Measurements from ENCODE around the gene C3orf38.
"Not testable (repeated sequence)": the region's sequence is repeated elsewhere in the genome, so short reads cannot be mapped to it uniquely, and the experiment has no call there.

C3orf38 gene

GRCh38 chr3:88152841-88153240, 3.1 kb downstream of the C3orf38 start:
- no peak for DNase-seq (ENCODE audit: low read depth)

- DNase-seq (ENCODE audit: low read depth) = no peak
These were observed 16.7 kb downstream of the C3orf38 start for GRCh38 chr3:88166419-88166971.

- DNase-seq (ENCODE audit: low read depth) = no peak
These were observed 17.4 kb downstream of the C3orf38 start for GRCh38 chr3:88167173-88167572.

GRCh38 chr3:88167704-88168103, 17.9 kb downstream of the C3orf38 start:
- DNase-seq (ENCODE audit: low read depth) = no peak

- DNase-seq (ENCODE audit: low read depth) = no peak
These were observed 18.4 kb downstream of the C3orf38 start for GRCh38 chr3:88168171-88168570.

- DNase-seq (ENCODE audit: low read depth) = peak; percentile 14
These were observed 30.7 kb downstream of the C3orf38 start for GRCh38 chr3:88180398-88180999.

GRCh38 chr3:88182165-88182918, 32.6 kb downstream of the C3orf38 start:
- not testable (repeated sequence) for DNase-seq (ENCODE audit: low read depth)

- DNase-seq (ENCODE audit: low read depth) = no peak
These were observed 38.7 kb downstream of the C3orf38 start for GRCh38 chr3:88188436-88188835.

GRCh38 chr3:88189361-88189810, 39.6 kb downstream of the C3orf38 start:
- no peak for DNase-seq (ENCODE audit: low read depth)

- no peak for DNase-seq (ENCODE audit: low read depth)
These were observed 42.2 kb downstream of the C3orf38 start for GRCh38 chr3:88191872-88192409.

GRCh38 chr3:88192631-88193030, 42.9 kb downstream of the C3orf38 start:
- DNase-seq (ENCODE audit: low read depth) = no peak

GRCh38 chr3:88195951-88196434, 46.2 kb downstream of the C3orf38 start:
- DNase-seq (ENCODE audit: low read depth) = no peak

- no peak for DNase-seq (ENCODE audit: low read depth)
These were observed 48.4 kb downstream of the C3orf38 start for GRCh38 chr3:88198121-88198520.

GRCh38 chr3:88203642-88204055, 53.9 kb downstream of the C3orf38 start:
- peak; percentile 15 for DNase-seq (ENCODE audit: low read depth)

Data from stimulated activated CD4-positive, alpha-beta T cell treated with anti-CD3 and anti-CD28 coated beads, Interleukin-2, amount 100 ng/mL, for 4 hours (primary cell).